Jurkat, Clone E6-1 (cell line): ENCODE measurements around the gene CMC1.
"Not testable (repeated sequence)": the region's sequence is repeated elsewhere in the genome, so short reads cannot be mapped to it uniquely, and the experiment has no call there.

Experiments used
- DNase-seq: peaks from one replicate; pipeline ENCODE4 v3.0.0-alpha.2; 2011; ENCODE audit warnings: low read depth, low spot score
- H3K4me3 ChIP-seq: 2 replicates; pipeline ENCODE4 v1.5.1; 2011; ENCODE audit warnings: mild to moderate bottlenecking, low read length, control low read depth, moderate library complexity

Gene CMC1

GRCh38 chr3:28242519-28242918, 1.1 kb downstream of the CMC1 start:
- H3K4me3 ChIP-seq, result peak overlapping the region; percentile 84
- no peak for DNase-seq

- no peak overlapping the region for H3K4me3 ChIP-seq
- no peak for DNase-seq
Observed at GRCh38 chr3:28243424-28244106, 2.1 kb downstream of the CMC1 start.

GRCh38 chr3:28244491-28244890, 3.1 kb downstream of the CMC1 start:
- no peak for DNase-seq
- no peak overlapping the region for H3K4me3 ChIP-seq

GRCh38 chr3:28247286-28247685, 5.9 kb downstream of the CMC1 start:
- no peak for DNase-seq
- no peak overlapping the region for H3K4me3 ChIP-seq

GRCh38 chr3:28250999-28251398, 9.6 kb downstream of the CMC1 start:
- no peak overlapping the region for H3K4me3 ChIP-seq
- DNase-seq, result no peak

- no peak for DNase-seq
- H3K4me3 ChIP-seq, result no peak overlapping the region
Observed at GRCh38 chr3:28252001-28252431, 10.6 kb downstream of the CMC1 start.

- H3K4me3 ChIP-seq, result no peak overlapping the region
- no peak for DNase-seq
Observed at GRCh38 chr3:28253040-28253715, 11.8 kb downstream of the CMC1 start.

- H3K4me3 ChIP-seq, result no peak overlapping the region
- DNase-seq, result no peak
Observed at GRCh38 chr3:28262001-28262400, 20.6 kb downstream of the CMC1 start.

GRCh38 chr3:28265641-28266040, 24.2 kb downstream of the CMC1 start:
- no peak for DNase-seq
- no peak overlapping the region for H3K4me3 ChIP-seq

- no peak overlapping the region for H3K4me3 ChIP-seq
- DNase-seq, result no peak
Observed at GRCh38 chr3:28267984-28268849, 26.8 kb downstream of the CMC1 start.

- peak; percentile 22 for DNase-seq
- no peak overlapping the region for H3K4me3 ChIP-seq
Observed at GRCh38 chr3:28268989-28269388, 27.6 kb downstream of the CMC1 start.

- H3K4me3 ChIP-seq, DNase-seq: not testable (repeated sequence)
Observed at GRCh38 chr3:28269884-28270283, 28.5 kb downstream of the CMC1 start.

GRCh38 chr3:28273837-28274236, 32.4 kb downstream of the CMC1 start:
- no peak overlapping the region for H3K4me3 ChIP-seq
- no peak for DNase-seq

- no peak for DNase-seq
- no peak overlapping the region for H3K4me3 ChIP-seq
Observed at GRCh38 chr3:28278918-28279317, 37.5 kb downstream of the CMC1 start.

- no peak for DNase-seq
- no peak overlapping the region for H3K4me3 ChIP-seq
Observed at GRCh38 chr3:28279770-28280169, 38.4 kb downstream of the CMC1 start.

- no peak overlapping the region for H3K4me3 ChIP-seq
- DNase-seq, result no peak
Observed at GRCh38 chr3:28280781-28281180, 39.4 kb downstream of the CMC1 start.

- H3K4me3 ChIP-seq, result no peak overlapping the region
- DNase-seq, result peak; percentile 43
Observed at GRCh38 chr3:28286595-28286994, 45.2 kb downstream of the CMC1 start.

GRCh38 chr3:28287046-28287445, 45.6 kb downstream of the CMC1 start:
- no peak overlapping the region for H3K4me3 ChIP-seq
- no peak for DNase-seq

GRCh38 chr3:28290863-28291300, 49.5 kb downstream of the CMC1 start:
- DNase-seq, result peak; percentile 55
- no peak overlapping the region for H3K4me3 ChIP-seq

- H3K4me3 ChIP-seq, result no peak overlapping the region
- no peak for DNase-seq
Observed at GRCh38 chr3:28291577-28291976, 50.2 kb downstream of the CMC1 start.
